GM12892 (cell line): Measurements from ENCODE around the gene ANKS1B.
"Not testable (repeated sequence)": the region's sequence is repeated elsewhere in the genome, so short reads cannot be mapped to it uniquely, and the experiment has no call there.

Source experiments
- DNase-seq: peaks from one replicate; pipeline ENCODE4 v3.0.0; 2011; ENCODE audit not compliant: insufficient read length
- FAIRE-seq: peaks from 2 replicates; lab custom pipeline; 2011; peaks lifted over from hg19 to GRCh38; lab: Jason Lieb, UNC
- POLR2A ChIP-seq: IDR thresholded peaks from 2 replicates; pipeline ENCODE4 v1.6.1; 2011; ENCODE audit warnings: low read depth, low read length, control low read depth
- POLR2AphosphoS5 ChIP-seq: IDR thresholded peaks from 2 replicates; pipeline ENCODE4 v1.6.1; 2011; ENCODE audit warnings: low read depth, low read length, control low read depth
- TAF1 ChIP-seq: IDR thresholded peaks from 2 replicates; pipeline ENCODE4 v1.6.1; 2011; ENCODE audit warnings: low read depth, mild to moderate bottlenecking, control low read depth, low read length, borderline replicate concordance

ANKS1B gene

DNA sequence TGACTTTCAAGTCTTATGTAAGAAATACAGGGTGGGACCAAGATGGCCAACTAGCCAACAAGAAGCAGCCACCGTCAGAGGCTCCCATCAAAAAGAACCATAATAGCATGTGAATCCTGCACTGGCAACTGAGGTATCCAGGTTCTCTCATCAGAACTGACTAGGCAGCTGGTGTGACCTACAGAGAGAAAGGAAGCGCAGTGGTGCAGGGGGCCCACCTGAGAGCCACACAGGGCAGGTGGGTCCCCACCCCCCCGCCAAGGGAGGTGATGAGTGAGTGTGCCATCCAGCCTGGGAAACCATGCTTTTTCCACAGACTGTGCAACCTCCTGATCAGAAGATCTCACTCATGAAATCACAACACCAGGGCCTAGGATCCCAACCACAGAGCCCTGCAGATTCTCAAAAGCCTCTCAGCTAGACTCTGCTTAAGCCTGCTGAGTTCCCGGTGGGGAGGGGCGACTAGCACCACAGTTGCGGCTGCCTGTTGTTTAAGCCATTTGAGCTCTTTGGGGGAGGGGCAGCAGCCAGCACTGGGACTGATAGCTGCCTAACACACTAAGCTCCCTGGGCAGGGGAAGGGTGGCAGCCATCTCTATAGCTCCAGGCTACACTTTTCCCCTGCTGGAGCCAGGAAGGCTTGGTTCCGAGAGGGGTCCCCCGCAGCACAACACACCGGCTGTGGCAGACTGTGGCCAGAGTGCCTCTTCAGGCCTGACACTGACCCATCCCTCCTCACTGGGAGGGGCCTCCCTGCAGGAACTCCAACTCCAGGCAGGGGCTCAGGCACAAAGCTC is 261.8 kb downstream of the ANKS1B start:
- no peak for DNase-seq
- FAIRE-seq: no peak
- TF ChIP-seq POLR2A: no peak

DNA sequence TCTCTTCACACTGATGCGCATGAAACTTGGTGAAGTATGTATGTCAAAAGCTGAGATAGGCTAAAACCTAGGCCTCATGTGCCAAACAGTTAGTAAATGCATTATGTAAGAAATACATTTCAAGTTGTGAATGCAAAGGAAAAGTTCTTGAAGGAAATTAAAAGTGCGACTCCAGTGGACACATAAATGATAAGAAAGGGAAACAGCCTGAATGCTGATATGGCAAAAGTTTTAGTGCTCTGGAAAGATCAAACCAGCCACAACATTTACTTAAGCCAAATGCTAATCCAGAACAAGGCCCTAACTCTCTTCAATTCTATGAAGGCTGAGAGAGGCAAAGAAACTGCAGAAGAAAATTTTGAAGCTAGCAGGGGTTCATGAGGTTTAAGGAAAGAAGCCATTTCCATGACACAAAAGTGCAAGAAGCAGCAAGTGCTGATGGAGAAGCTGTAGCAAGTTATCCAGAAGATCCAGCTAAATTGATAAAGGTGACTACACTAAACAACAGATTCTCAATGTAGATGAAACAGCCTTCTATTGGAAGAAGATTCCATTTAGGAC is 262.9 kb downstream of the ANKS1B start:
- TF ChIP-seq POLR2A: no peak
- no peak for TF ChIP-seq POLR2AphosphoS5
- TF ChIP-seq TAF1: no peak
- DNase-seq: no peak
- no peak for FAIRE-seq

DNA sequence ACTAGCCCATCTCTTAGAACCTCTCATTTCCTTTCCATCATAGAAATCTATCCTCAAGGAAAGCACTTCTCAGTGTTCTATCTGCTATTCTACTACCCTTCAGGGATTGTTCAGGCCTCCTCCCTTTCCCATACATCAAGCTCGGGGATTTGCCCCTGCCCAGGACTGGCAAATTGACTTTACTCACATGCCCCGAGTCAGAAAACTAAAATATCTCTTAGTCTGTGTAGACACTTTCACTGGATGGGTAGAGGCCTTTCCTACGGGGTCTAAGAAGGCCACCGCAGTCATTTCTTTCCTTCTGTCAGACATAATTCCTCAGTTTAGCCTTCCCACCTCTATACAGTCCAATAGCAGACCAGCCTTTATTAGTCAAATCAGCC is 264.7 kb downstream of the ANKS1B start:
- FAIRE-seq, DNase-seq: not testable (repeated sequence)

DNA sequence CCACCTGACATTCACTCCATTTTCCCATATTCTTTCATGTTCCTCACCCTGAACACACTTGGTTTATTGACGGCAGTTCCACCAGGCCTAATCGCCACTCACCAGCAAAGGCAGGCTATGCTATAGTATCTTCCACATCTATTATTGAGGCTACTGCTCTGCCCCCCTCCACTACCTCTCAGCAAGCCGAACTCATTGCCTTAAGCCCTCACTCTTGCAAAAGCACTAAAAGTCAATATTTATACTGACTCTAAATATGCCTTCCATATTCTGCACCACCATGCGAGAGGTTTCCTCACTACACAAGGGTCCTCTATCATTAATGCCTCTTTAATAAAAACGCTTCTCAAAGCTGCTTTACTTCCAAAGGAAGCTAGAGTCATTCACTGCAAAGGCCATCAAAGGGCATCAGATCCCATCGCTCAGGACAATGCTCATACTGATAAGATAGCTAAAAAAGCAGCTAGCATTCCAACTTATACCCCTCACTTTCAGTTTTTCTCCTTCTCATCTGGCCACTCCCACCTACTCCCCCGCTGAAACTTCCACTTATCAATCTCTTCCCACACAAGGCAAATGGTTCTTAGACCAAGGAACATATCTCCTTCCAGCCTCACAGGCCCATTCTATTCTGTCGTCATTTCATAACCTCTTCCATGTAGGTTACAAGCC is 265.2 kb downstream of the ANKS1B start:
- not testable (repeated sequence) for FAIRE-seq, DNase-seq

DNA sequence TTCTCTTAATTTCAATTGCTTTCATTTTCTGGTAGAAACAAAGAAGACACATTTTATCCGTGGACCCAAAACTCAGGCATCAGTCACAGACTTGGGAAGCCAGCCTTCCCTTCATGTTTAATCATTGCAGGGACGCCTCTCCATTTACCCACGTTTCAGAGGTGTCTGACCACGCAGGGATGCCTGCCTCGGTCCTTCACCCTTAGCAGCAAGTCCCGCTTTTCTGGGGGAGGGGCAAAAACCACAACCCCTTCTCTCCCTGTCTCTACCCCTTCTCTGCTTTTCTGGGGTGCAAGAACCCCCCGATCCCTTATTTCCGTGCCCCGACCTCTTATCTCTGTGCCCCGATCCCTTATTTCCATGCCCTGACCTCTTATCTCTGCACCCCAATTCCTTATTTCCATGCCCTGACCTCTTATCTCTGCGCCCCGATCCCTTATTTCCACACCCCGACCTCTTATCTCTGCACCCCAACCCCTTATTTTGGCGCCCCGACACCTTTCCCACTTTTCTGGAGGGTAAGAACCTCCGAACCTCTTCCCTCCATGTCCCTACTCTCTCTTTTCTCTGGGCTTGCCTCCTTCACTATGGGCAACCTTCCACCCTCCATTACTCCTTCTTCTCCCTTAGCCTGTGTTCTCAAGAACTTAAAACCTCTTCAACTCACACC is 268.8 kb downstream of the ANKS1B start:
- FAIRE-seq, DNase-seq: not testable (repeated sequence)

DNA sequence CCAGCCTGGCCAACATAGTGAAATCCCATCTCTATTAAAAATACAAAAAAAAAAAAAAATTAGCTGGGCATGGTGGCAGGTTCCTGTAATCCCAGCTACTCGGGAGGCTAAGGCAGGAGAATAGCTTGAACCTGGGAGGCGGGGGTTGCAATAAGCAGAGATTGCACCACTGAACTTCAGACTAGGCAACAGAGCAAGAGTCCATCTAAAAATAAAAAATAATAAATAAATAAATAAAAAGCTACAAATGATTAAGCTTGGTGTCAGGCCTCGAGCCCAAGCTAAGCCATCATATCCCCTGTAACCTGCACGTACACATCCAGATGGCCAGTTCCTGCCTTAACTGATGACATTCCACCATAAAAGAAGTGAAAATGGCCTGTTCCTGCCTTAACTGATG is 269.8 kb downstream of the ANKS1B start:
- FAIRE-seq, DNase-seq: not testable (repeated sequence)

DNA sequence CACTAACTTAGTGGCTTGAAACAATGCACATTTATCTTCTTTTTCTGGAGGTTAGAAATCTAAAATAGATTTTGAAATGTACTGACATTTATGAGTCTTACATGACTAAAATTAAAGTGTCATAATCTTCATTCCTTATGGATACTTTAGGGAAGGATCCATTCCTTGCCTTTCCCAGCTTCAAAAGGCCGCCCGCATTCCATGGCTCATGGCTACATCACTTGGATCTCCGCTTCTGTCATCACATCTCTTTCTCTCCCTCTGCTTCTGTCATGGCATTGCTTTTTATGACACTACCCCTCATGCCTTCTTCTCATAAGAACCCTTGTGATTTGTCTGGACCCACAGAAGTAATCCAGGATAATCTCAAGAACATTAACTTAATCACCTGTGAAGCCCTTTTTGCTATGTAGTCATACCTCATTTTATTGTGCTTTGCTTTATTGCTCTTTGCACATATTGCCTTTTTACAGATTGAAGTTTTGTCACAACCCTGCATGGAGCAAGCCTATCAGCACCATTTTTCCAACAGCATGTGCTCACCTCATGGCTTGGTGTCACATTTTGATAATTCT is 270.7 kb downstream of the ANKS1B start:
- TF ChIP-seq POLR2AphosphoS5: no peak
- no peak for TF ChIP-seq POLR2A
- TF ChIP-seq TAF1: no peak
- FAIRE-seq (no peak), DNase-seq (no peak)

DNA sequence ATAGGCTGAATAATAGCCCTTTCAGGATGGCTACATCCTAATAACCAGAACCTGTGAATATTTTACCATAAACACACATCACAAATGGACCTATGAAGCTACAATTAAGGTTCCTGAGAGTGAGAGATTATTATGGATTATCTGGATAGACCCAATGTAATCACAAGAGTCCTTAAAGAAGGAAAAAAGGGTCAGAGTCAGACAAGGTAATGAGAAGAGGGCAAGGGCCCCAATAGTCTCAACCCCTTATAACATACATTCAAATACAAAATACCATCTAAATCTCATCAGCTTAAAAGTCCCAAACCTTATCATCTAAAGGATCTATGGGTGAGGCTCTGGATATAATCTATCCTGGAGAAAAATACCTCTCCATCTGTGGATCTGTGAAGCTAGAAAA is 272.5 kb downstream of the ANKS1B start:
- no peak for FAIRE-seq
- no peak for TF ChIP-seq POLR2AphosphoS5
- DNase-seq: no peak

DNA sequence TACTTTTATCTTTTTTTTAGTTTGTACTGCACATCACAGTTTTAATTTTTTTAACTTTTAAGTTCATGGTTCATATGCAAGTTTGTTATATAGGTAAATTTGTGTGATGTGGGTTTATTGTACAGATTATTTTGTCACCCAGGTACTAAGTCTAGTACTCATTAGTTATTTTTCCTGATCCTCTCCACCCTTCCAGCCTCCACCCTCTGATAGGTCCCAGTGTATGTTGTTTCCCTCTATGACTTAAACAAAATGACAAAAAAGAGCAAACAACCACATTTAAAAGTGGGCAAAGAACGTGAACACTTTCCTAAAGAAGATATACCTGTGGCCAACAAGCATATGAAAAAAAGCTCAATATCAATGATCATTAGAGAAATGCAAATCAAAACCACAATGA is 273.5 kb downstream of the ANKS1B start:
- TF ChIP-seq TAF1: no peak
- TF ChIP-seq POLR2AphosphoS5: no peak
- TF ChIP-seq POLR2A: no peak
- DNase-seq (no peak), FAIRE-seq (no peak)

DNA sequence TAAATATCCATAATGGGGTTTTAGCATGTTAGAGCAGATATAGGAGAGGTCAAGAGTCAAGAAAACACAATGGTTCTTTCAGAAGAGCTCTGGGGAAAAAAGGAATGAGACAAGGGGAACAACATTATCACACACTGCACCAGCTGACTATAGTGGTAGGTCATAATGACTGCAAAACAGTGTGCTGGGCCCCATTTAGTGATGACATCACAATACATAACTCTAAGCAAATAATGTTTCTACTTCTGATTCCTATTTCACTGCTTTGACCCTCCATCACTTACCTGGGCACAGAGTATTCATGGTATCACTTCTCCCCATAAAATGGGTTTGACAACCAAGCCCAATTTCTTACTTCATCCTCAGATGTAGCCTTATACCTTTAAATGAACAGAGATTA is 275.1 kb downstream of the ANKS1B start:
- TF ChIP-seq POLR2A (no peak), POLR2AphosphoS5 (no peak), TAF1 (no peak)
- DNase-seq (no peak), FAIRE-seq (no peak)

DNA sequence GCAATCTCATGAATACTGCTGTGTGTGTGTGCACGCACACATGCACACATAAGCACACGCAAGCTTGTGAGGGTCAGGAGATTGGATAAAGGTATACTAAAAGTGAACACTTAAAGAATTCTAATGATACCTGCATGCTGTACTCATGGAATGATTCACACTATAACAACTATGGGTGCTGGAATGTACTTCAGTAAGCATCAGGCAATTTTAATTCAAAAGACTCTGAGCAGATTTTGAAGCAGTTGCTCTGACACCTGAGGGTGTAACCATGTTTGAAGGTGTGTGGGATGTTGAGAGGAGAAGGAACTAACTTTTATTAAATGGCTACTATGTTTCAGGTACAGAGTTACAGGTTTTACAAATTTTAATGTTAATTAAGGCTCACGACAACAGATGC is 275.6 kb downstream of the ANKS1B start:
- no peak for DNase-seq
- no peak for FAIRE-seq
- TF ChIP-seq POLR2A: no peak
- TF ChIP-seq TAF1: no peak
- TF ChIP-seq POLR2AphosphoS5: no peak

DNA sequence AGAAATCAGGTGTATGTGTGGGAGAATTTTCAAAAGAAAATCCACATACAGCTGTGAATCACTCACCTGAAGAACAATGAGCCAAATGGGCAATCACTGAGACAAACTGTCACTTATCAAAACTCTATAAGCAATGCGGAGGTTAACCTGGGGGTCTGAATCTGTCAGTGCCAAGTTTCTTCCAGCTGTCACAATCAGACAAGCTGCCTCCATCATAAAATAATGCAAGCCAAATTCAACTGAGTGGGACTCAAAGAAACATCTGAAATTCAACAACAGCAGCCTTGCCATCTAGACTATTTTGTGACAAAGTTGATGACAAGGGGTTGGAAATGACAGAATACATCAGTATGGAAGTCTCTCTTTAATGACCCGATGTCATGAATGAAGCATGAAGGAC is 276.9 kb downstream of the ANKS1B start:
- DNase-seq (no peak), FAIRE-seq (no peak)
- TF ChIP-seq TAF1: no peak
- no peak for TF ChIP-seq POLR2A
- no peak for TF ChIP-seq POLR2AphosphoS5

DNA sequence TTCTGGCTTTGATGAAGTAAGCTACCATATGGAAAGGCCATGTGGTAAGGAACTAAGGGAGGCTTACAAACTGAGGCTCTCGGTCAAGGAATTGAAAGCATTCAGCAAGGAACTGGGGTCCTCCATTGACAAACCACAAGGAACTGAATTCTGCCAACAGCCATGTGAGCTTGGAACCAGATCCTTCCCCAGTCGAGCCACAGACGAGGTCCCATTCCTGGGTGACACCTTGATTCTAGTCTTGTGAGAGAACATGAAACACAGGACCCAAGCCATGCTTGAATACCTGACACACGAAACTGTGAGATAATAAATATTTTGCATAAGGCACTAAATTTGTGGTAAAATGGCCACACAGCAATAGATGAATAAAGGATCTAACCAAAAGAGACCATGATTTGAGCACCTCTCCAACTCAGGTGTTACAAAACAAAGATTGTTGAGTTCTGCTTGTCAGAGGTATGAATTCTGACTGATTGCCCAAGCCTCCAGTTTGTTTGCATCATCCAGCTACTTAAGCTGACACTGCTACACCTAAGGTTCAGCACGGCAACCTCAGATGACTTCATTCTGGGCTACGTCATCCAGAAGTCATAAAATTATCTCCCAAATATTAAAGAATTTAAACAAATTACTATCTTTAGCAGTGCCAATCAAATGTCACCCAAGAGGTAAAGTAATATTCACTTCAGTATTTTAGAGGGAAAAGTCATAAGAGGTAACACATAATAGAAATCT is 277.8 kb downstream of the ANKS1B start:
- TF ChIP-seq POLR2AphosphoS5: no peak
- no peak for TF ChIP-seq POLR2A
- TF ChIP-seq TAF1: no peak
- DNase-seq: no peak
- FAIRE-seq: no peak
